ENCODE data around the gene STAG3. TPM values are rescaled to one million over a fixed set of nuclear protein-coding genes. Genes with fewer than 3 reads are reported as not detected.
"Not testable (repeated sequence)": the region's sequence is repeated elsewhere in the genome, so short reads cannot be mapped to it uniquely, and the experiment has no call there.

Gene STAG3
- total RNA-seq, 1 experiment from 2014 or later = 22.1 TPM

DNA sequence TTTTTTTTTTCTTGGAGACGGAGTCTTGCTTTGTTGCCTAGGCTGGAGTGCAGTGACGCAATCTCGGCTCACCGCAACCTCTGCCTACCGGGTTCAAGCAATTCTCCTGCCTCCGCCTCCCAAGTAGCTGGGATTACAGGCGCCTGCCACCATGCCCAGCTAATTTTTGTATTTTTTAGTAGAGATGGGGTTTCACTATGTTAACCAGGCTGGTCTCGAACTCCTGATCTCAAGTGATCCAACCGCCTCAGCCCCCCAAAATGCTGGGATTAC is 69.1 kb downstream of the STAG3 start:
- not testable (repeated sequence) for H3K9ac ChIP-seq (ENCODE audit: low read length); H3K27ac ChIP-seq (ENCODE audit: low read length); H3K4me3 ChIP-seq (ENCODE audit: low read length); H3K4me1 ChIP-seq (ENCODE audit: low read length); H3K9me3 ChIP-seq (ENCODE audit: low read length); H3K36me3 ChIP-seq (ENCODE audit: insufficient read depth, low read length); H3K9me2 ChIP-seq (replicated peaks; ENCODE audit: insufficient read depth, low read length); H4K20me1 ChIP-seq (ENCODE audit: insufficient read depth, low read depth, low read length); DNase-seq; H3K4me2 ChIP-seq (ENCODE audit: low read depth, low read length, poor library complexity, severe bottlenecking); H3K27me3 ChIP-seq (ENCODE audit: low read length); H2AFZ ChIP-seq (ENCODE audit: low read length); H3K79me2 ChIP-seq (ENCODE audit: low read length)

DNA sequence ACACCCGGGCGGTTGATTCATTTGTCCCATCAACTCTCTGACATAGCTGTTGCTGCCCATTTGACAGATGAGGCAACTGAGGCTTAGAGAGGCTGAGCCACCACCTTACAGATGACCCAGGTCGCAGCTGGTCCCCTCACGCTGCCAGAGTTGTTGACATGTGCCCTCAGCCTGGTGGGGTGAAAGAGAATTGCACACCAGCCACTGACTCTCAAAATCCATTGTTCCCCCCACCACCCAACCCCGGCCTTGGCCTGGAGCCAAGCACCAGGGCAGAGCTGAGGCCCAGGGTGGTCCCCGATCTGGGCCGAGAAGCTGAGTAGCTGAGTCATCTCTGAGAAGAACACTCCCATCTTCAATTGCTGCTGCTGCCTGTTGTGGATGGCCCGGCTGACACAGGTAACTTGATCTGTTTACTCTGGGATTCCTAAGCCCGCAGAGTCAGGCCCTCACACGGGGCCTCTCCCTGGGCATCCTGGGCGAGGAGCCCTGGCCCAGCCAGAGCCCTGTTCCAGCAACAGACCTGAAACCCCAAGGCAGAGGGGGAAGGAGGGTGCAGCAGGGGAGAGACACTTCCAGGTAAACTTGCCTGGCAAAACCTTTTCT is 69.5 kb downstream of the STAG3 start:
- Histone ChIP-seq H3K27me3 (ENCODE audit: low read length) (no peaks in the 10 kb centered on the region), H3K4me3 (ENCODE audit: low read length) (no peak overlapping the region), H3K79me2 (ENCODE audit: low read length) (no peaks in the 10 kb centered on the region), H3K27ac (ENCODE audit: low read length) (no peak overlapping the region), H3K4me1 (ENCODE audit: low read length) (no peaks in the 10 kb centered on the region), H3K9me2 (replicated peaks; ENCODE audit: insufficient read depth, low read length) (no peaks in the 10 kb centered on the region), H3K36me3 (ENCODE audit: insufficient read depth, low read length) (no peaks in the 10 kb centered on the region), H3K9me3 (ENCODE audit: low read length) (no peaks in the 10 kb centered on the region), H4K20me1 (ENCODE audit: insufficient read depth, low read depth, low read length) (no peaks in the 10 kb centered on the region), H3K9ac (ENCODE audit: low read length) (no peak overlapping the region), H2AFZ (ENCODE audit: low read length) (no peak overlapping the region), H3K4me2 (ENCODE audit: low read depth, low read length, poor library complexity, severe bottlenecking) (no peak overlapping the region)
- DNase-seq = no peak

DNA sequence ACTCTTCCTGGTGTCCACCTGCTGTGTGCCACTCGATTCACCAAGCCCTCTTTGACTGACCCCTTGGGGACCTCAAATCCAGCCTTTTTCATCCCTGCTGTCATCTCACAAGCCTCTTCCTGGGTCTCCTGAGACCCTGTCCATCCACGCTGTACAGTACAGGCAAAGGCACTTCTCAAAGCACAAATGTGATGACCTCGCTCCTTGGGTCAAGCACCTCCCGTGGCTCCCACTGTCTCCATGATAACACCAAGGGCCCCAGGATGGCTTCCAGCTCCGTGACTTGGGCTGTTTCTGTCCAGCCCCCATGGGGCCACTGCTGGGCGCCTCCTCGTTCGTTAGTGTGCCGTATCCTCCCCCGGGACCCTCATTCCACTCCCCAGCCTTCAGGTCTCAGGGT is 70.8 kb downstream of the STAG3 start:
- H3K4me2 ChIP-seq (ENCODE audit: low read depth, low read length, poor library complexity, severe bottlenecking) = no peak overlapping the region
- no peaks in the 10 kb centered on the region for H3K4me1 ChIP-seq (ENCODE audit: low read length)
- no peaks in the 10 kb centered on the region for H3K27me3 ChIP-seq (ENCODE audit: low read length)
- no peak overlapping the region for H2AFZ ChIP-seq (ENCODE audit: low read length)
- H3K9ac ChIP-seq (ENCODE audit: low read length) = no peak overlapping the region
- H3K36me3 ChIP-seq (ENCODE audit: insufficient read depth, low read length) = no peaks in the 10 kb centered on the region
- H3K9me2 ChIP-seq (replicated peaks; ENCODE audit: insufficient read depth, low read length) = no peaks in the 10 kb centered on the region
- H4K20me1 ChIP-seq (ENCODE audit: insufficient read depth, low read depth, low read length) = no peaks in the 10 kb centered on the region
- no peak overlapping the region for H3K4me3 ChIP-seq (ENCODE audit: low read length)
- no peak overlapping the region for H3K27ac ChIP-seq (ENCODE audit: low read length)
- DNase-seq = no peak
- H3K9me3 ChIP-seq (ENCODE audit: low read length) = no peaks in the 10 kb centered on the region
- H3K79me2 ChIP-seq (ENCODE audit: low read length) = no peaks in the 10 kb centered on the region

DNA sequence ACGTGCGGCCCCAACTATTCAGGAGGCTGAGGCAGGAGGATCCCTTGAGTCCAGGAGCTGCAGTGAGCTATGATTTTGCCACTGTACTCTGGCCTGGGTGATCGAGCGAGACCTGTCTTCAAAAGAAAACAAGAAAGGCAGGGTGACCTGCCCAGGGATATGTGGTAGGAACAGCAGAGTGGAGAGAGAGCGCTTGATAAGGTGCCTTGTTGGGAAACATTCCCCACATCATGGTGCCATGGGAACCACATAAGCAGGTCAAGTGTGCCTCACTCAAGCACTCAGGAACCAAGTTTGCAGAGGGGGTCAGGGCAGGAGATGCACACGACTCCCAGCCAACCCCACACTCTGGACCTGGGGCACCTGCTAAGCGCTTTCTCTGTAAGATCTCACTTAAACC is 79.3 kb downstream of the STAG3 start:
- Histone ChIP-seq H3K27me3 (ENCODE audit: low read length) (no peaks in the 10 kb centered on the region), H3K4me2 (ENCODE audit: low read depth, low read length, poor library complexity, severe bottlenecking) (no peak overlapping the region), H3K79me2 (ENCODE audit: low read length) (no peaks in the 10 kb centered on the region), H4K20me1 (ENCODE audit: insufficient read depth, low read depth, low read length) (no peaks in the 10 kb centered on the region), H3K9ac (ENCODE audit: low read length) (no peak overlapping the region), H3K4me3 (ENCODE audit: low read length) (no peak overlapping the region), H3K9me2 (replicated peaks; ENCODE audit: insufficient read depth, low read length) (no peaks in the 10 kb centered on the region), H3K36me3 (ENCODE audit: insufficient read depth, low read length) (no peaks in the 10 kb centered on the region), H2AFZ (ENCODE audit: low read length) (no peak overlapping the region), H3K27ac (ENCODE audit: low read length) (no peak overlapping the region), H3K4me1 (ENCODE audit: low read length) (no peaks in the 10 kb centered on the region), H3K9me3 (ENCODE audit: low read length) (no peaks in the 10 kb centered on the region)
- DNase-seq = no peak

DNA sequence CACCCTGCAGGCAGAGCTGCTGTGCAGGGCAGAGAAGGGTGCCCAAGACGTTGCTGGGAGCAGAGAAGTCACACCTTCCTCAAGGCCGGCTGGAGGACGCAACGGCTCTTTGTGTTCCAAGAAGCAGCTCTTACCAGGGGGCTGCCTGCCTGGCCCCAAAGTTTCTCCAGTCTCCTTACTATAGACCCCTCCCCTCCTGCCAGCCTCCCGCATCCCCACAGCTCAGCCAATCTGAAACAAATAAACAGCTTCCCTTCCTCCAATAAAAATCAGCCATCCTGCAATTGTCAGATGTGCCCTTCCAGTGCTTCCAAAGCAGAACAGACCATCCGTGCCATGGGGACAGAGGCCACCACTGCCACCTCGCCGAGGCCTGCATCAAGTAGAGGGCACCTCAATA is 82.3 kb downstream of the STAG3 start:
- H3K9me3 ChIP-seq (ENCODE audit: low read length); H3K4me1 ChIP-seq (ENCODE audit: low read length); H3K79me2 ChIP-seq (ENCODE audit: low read length); H4K20me1 ChIP-seq (ENCODE audit: insufficient read depth, low read depth, low read length); H3K36me3 ChIP-seq (ENCODE audit: insufficient read depth, low read length); H3K9ac ChIP-seq (ENCODE audit: low read length); H3K4me2 ChIP-seq (ENCODE audit: low read depth, low read length, poor library complexity, severe bottlenecking); H3K27ac ChIP-seq (ENCODE audit: low read length); DNase-seq; H3K27me3 ChIP-seq (ENCODE audit: low read length); H2AFZ ChIP-seq (ENCODE audit: low read length); H3K9me2 ChIP-seq (replicated peaks; ENCODE audit: insufficient read depth, low read length); H3K4me3 ChIP-seq (ENCODE audit: low read length): not testable (repeated sequence)

DNA sequence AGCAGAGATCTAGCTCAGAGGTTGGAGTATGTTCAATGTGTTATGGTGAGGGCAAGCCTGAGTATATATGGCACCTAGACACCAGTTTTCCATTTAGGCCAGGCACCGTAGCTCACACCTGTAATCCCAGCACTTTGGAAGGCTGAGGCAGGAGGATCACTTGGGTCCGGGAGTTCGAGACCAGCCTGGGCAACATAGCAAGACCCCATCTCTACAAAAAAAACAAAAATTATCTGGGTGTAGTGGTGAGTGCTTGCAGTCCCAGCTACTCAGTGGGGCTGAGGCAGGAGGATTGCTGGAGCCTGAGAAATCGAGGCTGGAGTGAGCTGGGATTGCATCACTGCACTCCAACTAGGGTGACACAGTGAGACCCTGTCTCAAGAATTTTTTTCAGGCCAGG is 85.2 kb downstream of the STAG3 start:
- H3K36me3 ChIP-seq (ENCODE audit: insufficient read depth, low read length); DNase-seq; H3K27me3 ChIP-seq (ENCODE audit: low read length): not testable (repeated sequence)

More for the DNA sequence above, 85.2 kb downstream of the STAG3 start:
- H3K4me3 ChIP-seq (ENCODE audit: low read length); H3K9ac ChIP-seq (ENCODE audit: low read length); H3K4me2 ChIP-seq (ENCODE audit: low read depth, low read length, poor library complexity, severe bottlenecking); H3K9me2 ChIP-seq (replicated peaks; ENCODE audit: insufficient read depth, low read length); H3K27ac ChIP-seq (ENCODE audit: low read length); H3K4me1 ChIP-seq (ENCODE audit: low read length); H4K20me1 ChIP-seq (ENCODE audit: insufficient read depth, low read depth, low read length); H3K9me3 ChIP-seq (ENCODE audit: low read length); H2AFZ ChIP-seq (ENCODE audit: low read length); H3K79me2 ChIP-seq (ENCODE audit: low read length): not testable (repeated sequence)

Other genes with a start within 250 kb of the STAG3 start
- gene GJC3, start 248.3 kb upstream of the STAG3 start, total RNA-seq (2014; rRNA removed; shearing (Covaris generic); ENCODE audit: low replicate concordance) = 0.47 TPM in 1 of 2 replicates, not detected in the other
- 1.0 and 2.0 TPM in 2 replicates for gene AZGP1, start 201.9 kb upstream of the STAG3 start, total RNA-seq (2014; rRNA removed; shearing (Covaris generic); ENCODE audit: low replicate concordance)
- 21.3 and 22.1 TPM in 2 replicates for gene ZKSCAN1, start 162.3 kb upstream of the STAG3 start, total RNA-seq (2014; rRNA removed; shearing (Covaris generic); ENCODE audit: low replicate concordance)
- gene ZSCAN21, start 128.1 kb upstream of the STAG3 start, total RNA-seq (2014; rRNA removed; shearing (Covaris generic); ENCODE audit: low replicate concordance) = 6.1 and 16.6 TPM in 2 replicates
- 17.6 and 20.8 TPM in 2 replicates for gene ZNF3, start 96.2 kb upstream of the STAG3 start, total RNA-seq (2014; rRNA removed; shearing (Covaris generic); ENCODE audit: low replicate concordance)
- 52.7 and 61.1 TPM in 2 replicates for gene COPS6, start 88.9 kb upstream of the STAG3 start, total RNA-seq (2014; rRNA removed; shearing (Covaris generic); ENCODE audit: low replicate concordance)
- 109 and 175 TPM in 2 replicates for gene MCM7, start 76.5 kb upstream of the STAG3 start, total RNA-seq (2014; rRNA removed; shearing (Covaris generic); ENCODE audit: low replicate concordance)
- gene AP4M1, start 76.3 kb upstream of the STAG3 start, total RNA-seq (2014; rRNA removed; shearing (Covaris generic); ENCODE audit: low replicate concordance) = 3.6 and 14.5 TPM in 2 replicates
- 30.6 and 34.3 TPM in 2 replicates for gene TAF6, start 58.6 kb upstream of the STAG3 start, total RNA-seq (2014; rRNA removed; shearing (Covaris generic); ENCODE audit: low replicate concordance)
- gene CNPY4, start 58.3 kb upstream of the STAG3 start, total RNA-seq (2014; rRNA removed; shearing (Covaris generic); ENCODE audit: low replicate concordance) = 13.0 and 16.6 TPM in 2 replicates
- 1.4 TPM in 1 of 2 replicates, not detected in the other for gene MBLAC1, start 51.0 kb upstream of the STAG3 start, total RNA-seq (2014; rRNA removed; shearing (Covaris generic); ENCODE audit: low replicate concordance)
- gene LAMTOR4, start 29.0 kb upstream of the STAG3 start, total RNA-seq (2014; rRNA removed; shearing (Covaris generic); ENCODE audit: low replicate concordance) = 171 and 292 TPM in 2 replicates
- gene TRAPPC14, start 19.2 kb upstream of the STAG3 start, total RNA-seq (2014; rRNA removed; shearing (Covaris generic); ENCODE audit: low replicate concordance) = 15.8 and 23.3 TPM in 2 replicates
- 0.11 TPM in 1 of 2 replicates, not detected in the other for gene GAL3ST4, start 9.3 kb upstream of the STAG3 start, total RNA-seq (2014; rRNA removed; shearing (Covaris generic); ENCODE audit: low replicate concordance)
- 1.9 and 5.3 TPM in 2 replicates for gene GPC2, start 537 bp upstream of the STAG3 start, total RNA-seq (2014; rRNA removed; shearing (Covaris generic); ENCODE audit: low replicate concordance)
- gene PVRIG, start 42.0 kb downstream of the STAG3 start, total RNA-seq (2014; rRNA removed; shearing (Covaris generic); ENCODE audit: low replicate concordance) = 1.6 and 2.7 TPM in 2 replicates
- gene SPDYE3, start 129.8 kb downstream of the STAG3 start, total RNA-seq (2014; rRNA removed; shearing (Covaris generic); ENCODE audit: low replicate concordance) = not detected in 2 replicates
- gene PILRB, start 180.2 kb downstream of the STAG3 start, total RNA-seq (2014; rRNA removed; shearing (Covaris generic); ENCODE audit: low replicate concordance) = 58.9 and 98.2 TPM in 2 replicates
- gene PILRA, start 195.6 kb downstream of the STAG3 start, total RNA-seq (2014; rRNA removed; shearing (Covaris generic); ENCODE audit: low replicate concordance) = 2.3 and 2.4 TPM in 2 replicates

All from Karpas-422 (cell line).